SKM-1 (cell line): ENCODE measurements around the gene GPR107.
A peak's percentile ranks its signal among the peaks of the same experiment; 100 is the strongest.

Experiments
- DNase-seq: peaks from one replicate; lab custom pipeline; 2025; ENCODE audit not compliant: unreplicated experiment; lab: John Stamatoyannopoulos, UW

Gene GPR107

GRCh38 chr9:130107234-130107861 is 53.6 kb downstream of the GPR107 start:
- peak; percentile 58 for DNase-seq

- DNase-seq = no peak
These were observed 54.2 kb downstream of the GPR107 start for GRCh38 chr9:130107955-130108354.

GRCh38 chr9:130110166-130110565 is 56.5 kb downstream of the GPR107 start:
- no peak for DNase-seq

- DNase-seq = no peak
These were observed 56.9 kb downstream of the GPR107 start for GRCh38 chr9:130110596-130111021.

- no peak for DNase-seq
These were observed 58.3 kb downstream of the GPR107 start for GRCh38 chr9:130111786-130112537.

- DNase-seq = no peak
These were observed 58.9 kb downstream of the GPR107 start for GRCh38 chr9:130112538-130113151.

- no peak for DNase-seq
These were observed 61.0 kb downstream of the GPR107 start for GRCh38 chr9:130114741-130115140.

GRCh38 chr9:130116346-130116745 is 62.6 kb downstream of the GPR107 start:
- no peak for DNase-seq

- no peak for DNase-seq
These were observed 63.7 kb downstream of the GPR107 start for GRCh38 chr9:130117376-130117775.

- DNase-seq = no peak
These were observed 64.3 kb downstream of the GPR107 start for GRCh38 chr9:130117816-130118632.

- no peak for DNase-seq
These were observed 65.3 kb downstream of the GPR107 start for GRCh38 chr9:130118841-130119518.

- no peak for DNase-seq
These were observed 66.0 kb downstream of the GPR107 start for GRCh38 chr9:130119519-130120298.

GRCh38 chr9:130120299-130120587 is 66.5 kb downstream of the GPR107 start:
- no peak for DNase-seq

- DNase-seq = no peak
These were observed 67.1 kb downstream of the GPR107 start for GRCh38 chr9:130120832-130121231.

- DNase-seq = no peak
These were observed 68.8 kb downstream of the GPR107 start for GRCh38 chr9:130122456-130122855.

- DNase-seq = no peak
These were observed 70.6 kb downstream of the GPR107 start for GRCh38 chr9:130124085-130124860.

- DNase-seq = no peak
These were observed 73.2 kb downstream of the GPR107 start for GRCh38 chr9:130126721-130127433.

GRCh38 chr9:130128251-130128650 is 74.5 kb downstream of the GPR107 start:
- DNase-seq = peak; percentile 54
